Stimulated activated CD8-positive, alpha-beta memory T cell treated with anti-CD3 and anti-CD28 coated beads, Interleukin-4, amount 100 ng/mL, for 48 hours (primary cell): Measurements from ENCODE around the gene RAPGEF6.
"Not testable (repeated sequence)": the region's sequence is repeated elsewhere in the genome, so short reads cannot be mapped to it uniquely, and the experiment has no call there.

ENCODE experiments used
- DNase-seq: peaks from one replicate; pipeline ENCODE4 v3.0.0-alpha.2; 2020

The RAPGEF6 gene

GRCh38 chr5:131607903-131608540 lies 27.0 kb downstream of the RAPGEF6 start:
- no peak for DNase-seq

GRCh38 chr5:131607418-131607817 lies 27.6 kb downstream of the RAPGEF6 start:
- DNase-seq, result no peak

- no peak for DNase-seq
Measured at GRCh38 chr5:131605086-131605485, 29.9 kb downstream of the RAPGEF6 start.

GRCh38 chr5:131595088-131596033 lies 39.7 kb downstream of the RAPGEF6 start:
- DNase-seq, result peak; percentile 39

GRCh38 chr5:131593921-131594320 lies 41.1 kb downstream of the RAPGEF6 start:
- DNase-seq, result no peak

- DNase-seq, result not testable (repeated sequence)
Measured at GRCh38 chr5:131593436-131593835, 41.6 kb downstream of the RAPGEF6 start.

GRCh38 chr5:131589510-131590348 lies 45.3 kb downstream of the RAPGEF6 start:
- no peak for DNase-seq

- no peak for DNase-seq
Measured at GRCh38 chr5:131587541-131587940, 47.5 kb downstream of the RAPGEF6 start.

- no peak for DNase-seq
Measured at GRCh38 chr5:131581702-131582101, 53.3 kb downstream of the RAPGEF6 start.

GRCh38 chr5:131579917-131580671 lies 54.9 kb downstream of the RAPGEF6 start:
- DNase-seq, result no peak

- DNase-seq, result no peak
Measured at GRCh38 chr5:131575660-131576227, 59.3 kb downstream of the RAPGEF6 start.

- DNase-seq, result no peak
Measured at GRCh38 chr5:131571669-131572168, 63.3 kb downstream of the RAPGEF6 start.

- no peak for DNase-seq
Measured at GRCh38 chr5:131570757-131571156, 64.3 kb downstream of the RAPGEF6 start.

- DNase-seq, result no peak
Measured at GRCh38 chr5:131564229-131564652, 70.8 kb downstream of the RAPGEF6 start.

GRCh38 chr5:131563434-131564228 lies 71.4 kb downstream of the RAPGEF6 start:
- DNase-seq, result no peak

- DNase-seq, result no peak
Measured at GRCh38 chr5:131550606-131551005, 84.4 kb downstream of the RAPGEF6 start.

- no peak for DNase-seq
Measured at GRCh38 chr5:131548176-131548575, 86.9 kb downstream of the RAPGEF6 start.

- no peak for DNase-seq
Measured at GRCh38 chr5:131545845-131546244, 89.2 kb downstream of the RAPGEF6 start.

GRCh38 chr5:131542723-131543122 lies 92.3 kb downstream of the RAPGEF6 start:
- no peak for DNase-seq

- DNase-seq, result no peak
Measured at GRCh38 chr5:131541762-131542161, 93.3 kb downstream of the RAPGEF6 start.

GRCh38 chr5:131541071-131541470 lies 94.0 kb downstream of the RAPGEF6 start:
- no peak for DNase-seq
